ENCODE results near the gene OR52E2.

Gene OR52E2

DNA sequence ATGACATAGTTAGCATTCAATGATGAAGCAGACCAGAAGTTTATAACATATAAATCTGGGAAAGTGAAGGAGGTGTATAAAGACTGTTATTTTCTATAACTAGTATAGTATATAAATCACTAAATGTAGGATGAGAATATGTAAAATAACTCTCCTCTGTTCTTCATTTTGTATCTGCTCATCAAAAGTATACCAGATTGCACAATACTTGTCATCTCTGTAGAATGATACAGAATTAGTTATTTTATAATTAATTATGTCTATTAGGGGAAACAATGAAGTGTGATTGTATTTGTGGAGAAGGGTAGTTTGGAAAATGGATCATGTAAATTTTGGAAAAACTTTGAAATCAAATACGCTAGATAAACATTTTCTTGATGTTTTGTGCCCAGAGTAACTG lies 46.4 kb downstream of the OR52E2 start:
- no peak for DNase-seq (ENCODE audit: low read depth in 2 of 2, low spot score in 1 of 2)

DNA sequence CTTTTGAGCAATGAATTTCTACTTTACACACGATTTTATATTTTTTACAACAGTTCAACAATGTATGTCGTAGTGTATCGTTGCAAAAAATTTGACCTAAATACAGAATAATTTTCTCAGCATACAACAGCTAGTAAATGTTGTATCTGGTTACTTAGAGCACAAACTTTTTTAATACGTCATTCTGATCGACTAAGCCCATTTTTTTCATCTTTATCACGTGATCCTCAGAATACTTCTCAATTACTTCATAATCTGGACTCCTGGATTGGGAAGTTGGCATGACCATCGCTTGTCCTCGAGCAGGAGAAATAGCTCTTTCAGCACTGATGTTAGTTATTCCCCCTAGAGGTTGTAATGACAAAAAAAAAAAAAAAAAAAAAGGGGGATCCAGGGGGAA lies 48.2 kb downstream of the OR52E2 start:
- DNase-seq (ENCODE audit: low read depth in 2 of 2, low spot score in 1 of 2) = no peak

All from stimulated activated CD8-positive, alpha-beta memory T cell treated with anti-CD3 and anti-CD28 coated beads, Interleukin-4, amount 100 ng/mL, for 1 hour (primary cell).